ENCODE measurements around the gene ADORA1.

ADORA1 gene

DNA sequence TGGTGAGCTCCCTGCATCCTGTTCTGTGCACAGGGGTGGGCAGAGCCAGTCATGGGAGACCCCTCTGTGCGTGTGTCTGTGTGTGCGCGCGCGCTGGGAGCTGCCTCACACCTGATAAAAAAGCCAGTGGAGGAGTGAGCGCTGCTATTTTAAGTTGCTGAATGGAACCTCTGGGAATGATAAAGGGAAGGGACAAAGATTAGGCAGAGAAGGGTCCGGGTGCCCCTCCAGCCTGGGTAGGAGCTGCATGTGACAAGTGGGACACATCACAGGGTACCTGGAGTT, 847 bp downstream of the ADORA1 start:
- no peak for DNase-seq (ENCODE audit: low read depth)
- TF ChIP-seq, protein P1, sequence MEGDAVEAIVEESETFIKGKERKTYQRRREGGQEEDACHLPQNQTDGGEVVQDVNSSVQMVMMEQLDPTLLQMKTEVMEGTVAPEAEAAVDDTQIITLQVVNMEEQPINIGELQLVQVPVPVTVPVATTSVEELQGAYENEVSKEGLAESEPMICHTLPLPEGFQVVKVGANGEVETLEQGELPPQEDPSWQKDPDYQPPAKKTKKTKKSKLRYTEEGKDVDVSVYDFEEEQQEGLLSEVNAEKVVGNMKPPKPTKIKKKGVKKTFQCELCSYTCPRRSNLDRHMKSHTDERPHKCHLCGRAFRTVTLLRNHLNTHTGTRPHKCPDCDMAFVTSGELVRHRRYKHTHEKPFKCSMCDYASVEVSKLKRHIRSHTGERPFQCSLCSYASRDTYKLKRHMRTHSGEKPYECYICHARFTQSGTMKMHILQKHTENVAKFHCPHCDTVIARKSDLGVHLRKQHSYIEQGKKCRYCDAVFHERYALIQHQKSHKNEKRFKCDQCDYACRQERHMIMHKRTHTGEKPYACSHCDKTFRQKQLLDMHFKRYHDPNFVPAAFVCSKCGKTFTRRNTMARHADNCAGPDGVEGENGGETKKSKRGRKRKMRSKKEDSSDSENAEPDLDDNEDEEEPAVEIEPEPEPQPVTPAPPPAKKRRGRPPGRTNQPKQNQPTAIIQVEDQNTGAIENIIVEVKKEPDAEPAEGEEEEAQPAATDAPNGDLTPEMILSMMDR (conservative IDR thresholded peaks at IDR 0.05; ENCODE audit: low read length): no peak
- H3K4me3 ChIP-seq (ENCODE audit: low read length): peak overlapping the region; percentile 58; the same call in 1 of the 2 replicates

DNA sequence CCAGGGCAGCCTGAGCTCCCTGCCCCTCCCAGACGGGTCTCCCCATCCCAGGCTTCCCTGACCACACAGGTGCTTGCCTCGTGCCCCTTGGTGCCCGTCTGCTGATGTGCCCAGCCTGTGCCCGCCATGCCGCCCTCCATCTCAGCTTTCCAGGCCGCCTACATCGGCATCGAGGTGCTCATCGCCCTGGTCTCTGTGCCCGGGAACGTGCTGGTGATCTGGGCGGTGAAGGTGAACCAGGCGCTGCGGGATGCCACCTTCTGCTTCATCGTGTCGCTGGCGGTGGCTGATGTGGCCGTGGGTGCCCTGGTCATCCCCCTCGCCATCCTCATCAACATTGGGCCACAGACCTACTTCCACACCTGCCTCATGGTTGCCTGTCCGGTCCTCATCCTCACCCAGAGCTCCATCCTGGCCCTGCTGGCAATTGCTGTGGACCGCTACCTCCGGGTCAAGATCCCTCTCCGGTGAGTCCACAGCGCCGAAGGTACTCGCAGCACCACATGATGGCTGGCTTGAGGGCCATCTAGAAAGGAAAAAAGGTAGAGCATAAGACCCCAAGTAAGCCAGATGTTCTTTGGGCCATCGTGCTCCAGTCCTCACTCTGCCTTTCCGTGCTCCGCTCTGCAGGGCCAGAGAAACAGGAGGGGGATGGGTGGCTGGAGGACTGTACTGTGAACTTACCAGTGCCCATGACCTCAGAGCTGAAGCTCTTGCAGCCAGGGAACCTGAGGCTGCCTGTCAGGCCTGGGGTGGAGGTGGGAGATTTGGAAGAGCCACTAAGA, 1.4 kb downstream of the ADORA1 start:
- DNase-seq (ENCODE audit: low read depth): no peak
- H3K4me3 ChIP-seq (ENCODE audit: low read length): no peak overlapping the region
- TF ChIP-seq, protein P1 (conservative IDR thresholded peaks at IDR 0.05; ENCODE audit: low read length): no peak

DNA sequence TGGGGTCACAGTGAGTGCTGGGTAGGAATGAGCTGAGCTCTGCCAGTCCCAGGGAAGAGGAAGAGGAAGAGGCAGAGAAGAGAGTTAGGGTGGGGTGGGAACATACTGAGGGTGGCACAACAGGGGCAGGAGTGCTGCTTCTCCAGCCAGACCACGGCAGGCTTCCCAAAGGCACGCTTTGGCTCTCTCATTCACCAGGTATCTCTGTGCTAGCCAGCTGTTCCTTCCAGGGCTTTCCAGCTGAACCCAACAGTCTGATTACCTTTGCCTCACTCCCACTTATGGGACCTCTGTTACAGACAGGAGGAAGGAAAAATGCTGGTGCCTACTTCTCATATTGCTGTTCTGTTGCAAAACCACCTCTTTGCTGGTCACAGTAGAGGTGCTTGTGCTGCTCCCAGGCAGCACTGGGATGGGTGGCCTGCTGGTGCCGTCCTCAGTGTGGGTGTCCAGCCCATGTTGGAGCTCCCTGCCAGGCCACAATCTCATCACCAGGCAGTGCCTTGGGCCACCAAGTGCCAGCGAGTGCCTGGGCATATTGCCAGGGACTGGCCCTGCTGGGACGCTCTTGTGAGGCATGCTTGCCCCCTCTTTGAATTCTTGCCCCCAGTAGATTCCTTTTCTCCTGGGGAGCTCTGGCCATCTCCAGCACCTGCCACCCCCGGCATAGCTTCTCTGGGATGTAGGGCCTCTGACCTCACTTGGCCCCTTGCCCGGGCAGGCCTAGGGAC, 2.1 kb downstream of the ADORA1 start:
- DNase-seq (ENCODE audit: low read depth): no peak
- TF ChIP-seq, protein P1 (conservative IDR thresholded peaks at IDR 0.05; ENCODE audit: low read length): no peak
- H3K4me3 ChIP-seq (ENCODE audit: low read length): no peak overlapping the region

DNA sequence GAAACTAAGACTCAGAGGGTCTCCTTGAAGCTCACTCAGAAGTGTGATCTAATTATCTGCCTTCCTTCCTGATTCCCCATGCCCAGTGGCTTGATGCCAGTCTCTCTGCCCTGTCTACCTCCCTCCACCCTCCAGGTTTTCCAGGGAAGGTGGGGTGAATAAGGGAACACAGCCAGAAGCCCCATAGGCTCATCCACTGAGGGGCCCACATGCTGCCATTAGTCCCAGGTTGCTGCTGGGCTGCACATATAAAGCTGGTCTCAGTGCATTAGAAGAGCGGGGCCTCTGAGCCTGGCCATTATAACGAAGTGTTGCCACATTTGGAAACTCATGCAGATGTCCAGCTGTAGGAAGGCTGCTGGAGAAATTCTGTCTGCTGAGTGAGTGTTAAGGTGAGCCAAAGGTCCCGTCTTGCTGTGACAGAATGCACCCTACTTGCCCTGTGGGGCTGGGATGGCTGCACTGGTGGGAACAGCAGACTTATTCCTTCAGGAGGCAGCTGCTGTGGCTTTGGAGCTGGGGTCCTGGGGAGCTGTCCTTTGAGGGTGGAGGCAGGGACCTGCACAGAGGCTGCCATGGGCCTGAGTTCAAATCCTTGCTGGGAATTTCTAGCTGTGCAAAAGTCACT, 2.9 kb downstream of the ADORA1 start:
- TF ChIP-seq, protein P1 (conservative IDR thresholded peaks at IDR 0.05; ENCODE audit: low read length): no peak
- DNase-seq (ENCODE audit: low read depth): no peak
- no peak overlapping the region for H3K4me3 ChIP-seq (ENCODE audit: low read length)

DNA sequence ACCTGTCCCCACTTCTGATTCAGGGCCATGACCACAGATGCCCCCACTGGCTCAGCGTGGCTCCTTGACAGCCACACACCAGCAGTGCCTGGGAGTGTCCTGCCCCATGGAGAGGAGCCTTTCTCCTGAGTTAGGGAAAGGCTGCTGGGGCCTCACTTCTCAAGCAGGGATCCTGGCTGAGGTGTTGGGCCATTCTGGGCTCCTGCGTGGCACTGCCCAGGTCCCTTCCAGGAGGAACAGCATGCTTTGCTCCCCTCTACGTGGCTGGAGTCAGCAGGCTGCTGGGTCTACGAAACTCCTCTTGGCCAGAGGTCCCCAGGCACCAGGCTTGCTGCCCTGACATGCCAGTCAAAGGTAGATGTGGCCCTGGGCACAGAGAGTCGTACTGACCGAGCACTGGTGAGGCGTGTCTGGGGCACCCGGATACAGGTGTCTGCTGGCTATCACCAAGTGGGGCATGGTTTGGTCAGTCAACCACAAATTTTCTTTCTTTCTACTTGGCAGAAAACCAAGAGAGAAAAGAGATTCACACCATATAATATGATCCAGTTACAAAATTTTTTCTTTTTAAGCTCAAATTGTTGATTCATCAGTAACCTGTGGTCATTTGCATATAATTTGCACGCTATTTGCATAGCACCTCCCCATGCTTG, 4.1 kb downstream of the ADORA1 start:
- TF ChIP-seq, protein P1 (conservative IDR thresholded peaks at IDR 0.05; ENCODE audit: low read length): no peak
- H3K4me3 ChIP-seq (ENCODE audit: low read length): no peak overlapping the region
- DNase-seq (ENCODE audit: low read depth): no peak

DNA sequence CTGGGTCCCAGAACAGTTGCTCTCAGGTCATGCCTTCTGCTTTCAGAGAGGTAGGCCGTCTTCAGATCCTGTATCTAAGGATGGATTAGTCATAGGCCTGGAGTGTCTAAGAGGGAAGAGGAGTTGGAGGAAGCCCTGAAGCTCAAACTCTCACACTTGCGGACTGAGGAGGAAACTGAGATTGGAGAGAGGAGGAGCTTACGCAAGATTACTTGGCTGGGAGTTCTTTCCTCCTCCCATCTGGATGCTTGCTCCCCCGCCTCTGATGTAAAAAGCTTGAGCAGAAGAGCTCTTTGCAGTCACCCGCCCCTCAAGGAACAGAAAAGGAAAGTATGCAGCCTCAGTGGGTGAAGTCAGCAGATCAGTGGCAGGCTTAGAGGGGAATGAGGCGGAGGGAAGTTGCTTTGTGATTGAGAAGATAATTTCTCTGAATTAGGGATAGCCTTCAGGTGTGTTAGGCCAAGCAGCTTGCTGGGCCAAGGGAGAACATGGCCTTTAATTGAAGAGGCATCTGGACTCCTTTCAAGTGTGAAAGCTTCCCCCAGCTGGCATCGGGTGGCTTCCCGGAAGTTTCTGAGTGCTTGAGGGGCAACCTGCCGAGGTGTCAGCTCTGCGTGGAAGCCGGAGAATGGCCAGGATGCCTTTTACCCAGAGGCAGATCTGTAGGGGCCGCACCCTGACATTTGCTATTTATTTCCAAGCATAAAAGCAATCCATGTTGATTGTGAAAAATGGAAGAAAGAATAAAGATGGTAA, 6.6 kb downstream of the ADORA1 start:
- no peak overlapping the region for H3K4me3 ChIP-seq (ENCODE audit: low read length)
- TF ChIP-seq, protein P1 (conservative IDR thresholded peaks at IDR 0.05; ENCODE audit: low read length): no peak
- peak; percentile 50 for DNase-seq (ENCODE audit: low read depth)
